Activated naive CD4-positive, alpha-beta T cell (primary cell): ENCODE data around the gene MARCKS.
"Not testable (repeated sequence)": the region's sequence is repeated elsewhere in the genome, so short reads cannot be mapped to it uniquely, and the experiment has no call there.

ENCODE experiments used
- DNase-seq, 4 experiments: peaks; one replicate each; lab custom pipeline; 2025; lab: John Stamatoyannopoulos, UW

The MARCKS gene

DNA sequence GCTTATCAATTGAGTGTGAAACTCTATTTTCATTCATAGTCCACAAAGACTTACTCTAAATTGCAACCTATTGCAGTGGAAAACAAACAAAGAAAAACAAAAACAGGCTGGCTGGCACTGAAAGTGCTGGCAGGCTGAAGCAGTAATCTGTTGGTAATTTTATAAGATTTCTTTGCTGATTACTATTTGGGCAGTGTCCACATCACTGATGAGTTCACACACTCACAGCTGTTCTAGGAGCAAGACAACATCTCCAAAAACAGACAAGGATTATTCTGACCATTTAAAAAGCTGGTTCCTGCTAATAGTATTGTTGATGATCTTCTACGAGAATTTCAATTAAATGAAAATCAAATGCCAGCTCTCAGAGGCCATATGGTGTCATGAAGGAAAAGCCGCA is 26.9 kb downstream of the MARCKS start:
- no peak for DNase-seq

GRCh38 chr6:113886512-113886911 is 29.4 kb downstream of the MARCKS start:
- DNase-seq = no peak

- DNase-seq = no peak
Observed at GRCh38 chr6:113888493-113888892, 31.3 kb downstream of the MARCKS start.

- no peak for DNase-seq
Observed at GRCh38 chr6:113888956-113889630, 31.9 kb downstream of the MARCKS start.

DNA sequence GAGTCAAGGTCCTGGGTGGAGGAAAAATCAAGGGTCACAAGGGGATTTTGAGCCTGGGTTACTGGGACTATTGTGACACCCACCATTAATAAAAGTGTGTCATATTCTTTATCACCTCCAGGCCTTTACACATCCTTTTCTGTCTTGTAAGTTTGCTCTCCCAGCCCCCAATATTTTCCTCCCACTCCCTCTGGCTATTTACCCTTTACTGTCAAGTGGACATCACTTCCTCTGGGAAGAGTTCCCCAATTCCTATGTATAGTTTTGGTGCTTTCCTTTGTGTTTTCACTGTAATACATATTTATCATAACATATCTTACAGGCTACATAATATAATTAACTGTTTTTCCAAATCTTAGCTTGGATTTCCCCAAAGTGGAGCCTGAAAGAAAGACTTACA is 36.3 kb downstream of the MARCKS start:
- DNase-seq = no peak

GRCh38 chr6:113893866-113894265 is 36.7 kb downstream of the MARCKS start:
- no peak for DNase-seq

GRCh38 chr6:113894712-113895674 is 37.8 kb downstream of the MARCKS start:
- DNase-seq = no peak

DNA sequence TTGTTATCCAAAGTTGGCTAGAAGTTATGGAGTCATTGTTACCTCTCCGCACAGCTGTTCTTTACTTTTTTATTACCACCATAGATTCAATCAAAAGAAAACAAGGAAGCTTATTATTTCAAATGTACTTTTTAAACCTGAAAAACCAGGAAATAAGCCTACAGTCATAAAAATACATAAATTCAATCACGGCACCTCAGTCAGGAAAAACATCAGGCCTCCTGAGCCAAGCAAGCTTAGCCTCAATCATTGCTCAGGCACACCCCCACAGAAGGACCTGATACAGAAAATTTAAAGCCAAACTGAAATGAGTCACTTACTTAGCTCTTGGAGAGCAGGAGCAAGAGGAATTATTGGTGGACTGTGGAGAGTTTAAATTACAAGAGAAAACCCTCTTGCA is 44.3 kb downstream of the MARCKS start:
- no peak for DNase-seq

GRCh38 chr6:113903666-113904330 is 46.7 kb downstream of the MARCKS start:
- DNase-seq = no peak

DNA sequence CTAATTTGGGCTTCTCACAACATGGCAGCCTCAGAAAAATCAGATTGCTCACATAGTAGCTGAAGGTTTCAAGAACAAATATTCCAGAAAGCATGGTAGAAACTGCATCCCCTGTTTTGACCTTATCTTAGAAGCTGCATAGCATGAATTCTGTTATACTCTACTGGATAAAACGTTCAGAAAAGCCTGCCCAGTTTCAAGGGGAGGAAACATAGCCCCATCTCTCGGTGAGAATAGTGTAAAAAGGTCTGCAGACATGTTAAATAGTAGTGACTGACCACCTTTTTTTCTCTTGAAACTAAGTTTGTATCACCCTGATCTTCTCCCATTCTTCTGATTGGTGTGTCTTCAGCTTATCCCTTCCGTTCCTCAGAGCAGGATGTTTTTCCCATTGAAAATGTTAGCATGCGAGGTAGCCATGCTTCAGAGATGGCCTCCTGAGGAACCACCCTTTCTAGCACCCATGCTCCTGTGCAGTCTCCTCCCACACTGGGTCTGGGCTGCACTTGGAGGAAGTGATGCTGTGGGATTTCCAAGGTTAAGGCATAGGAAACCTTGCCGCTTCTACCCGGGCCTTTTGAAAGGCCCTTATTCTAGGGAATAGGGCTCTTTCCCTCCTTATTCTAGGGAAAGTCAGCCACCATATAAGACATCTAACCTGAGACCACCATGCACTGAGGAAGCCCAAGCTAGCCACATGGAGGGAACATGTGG is 50.1 kb downstream of the MARCKS start:
- DNase-seq = no peak

DNA sequence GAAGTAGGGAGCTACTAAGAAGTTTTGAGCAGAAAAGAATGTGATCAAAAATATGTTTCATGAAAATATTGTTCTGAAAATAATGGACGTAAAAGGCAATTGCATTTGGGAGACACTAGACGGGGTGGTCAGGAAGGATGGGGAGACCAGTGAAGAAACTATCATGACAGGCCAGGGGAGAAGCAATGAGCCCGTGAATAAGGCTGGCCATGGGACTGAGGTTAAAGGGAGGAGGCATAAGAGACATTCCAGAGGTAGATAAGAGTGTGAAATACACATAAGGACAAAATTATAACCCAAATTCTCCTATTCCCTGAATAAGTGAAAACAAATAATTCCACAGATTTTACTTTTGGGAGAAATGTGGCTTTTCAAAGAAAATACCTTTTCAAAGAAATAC is 51.7 kb downstream of the MARCKS start:
- no peak for DNase-seq

- DNase-seq = no peak
Observed at GRCh38 chr6:113909224-113909856, 52.2 kb downstream of the MARCKS start.

GRCh38 chr6:113910285-113910684 is 53.1 kb downstream of the MARCKS start:
- DNase-seq = not testable (repeated sequence)
